Naive thymus-derived CD8-positive, alpha-beta T cell (primary cell): Measurements from ENCODE around the gene RANBP10. TPM values are rescaled to one million over a fixed set of nuclear protein-coding genes. Genes with fewer than 3 reads are reported as not detected.
"Not testable (repeated sequence)": the region's sequence is repeated elsewhere in the genome, so short reads cannot be mapped to it uniquely, and the experiment has no call there.

Experiments used
- ATAC-seq, 2 donors: fragments of 150-1000 bp; cut with Tn5 transposase in 1 of 2; sonication (Bioruptor Pico), chemical (Tn5 transposase) in 1 of 2; 1 replicate in 1 of 2; 2 replicates in 1 of 2; pipeline ENCODE4 v1.10.0; 2021; ENCODE audit warnings: mild to moderate bottlenecking in 2 of 2, moderate library complexity in 2 of 2
- POLR2A ChIA-PET: fragments of 350-600 bp; sonication (Branson Sonifier 250); formaldehyde crosslinking; loops from one replicate; lab custom pipeline; 2021; ENCODE audit warnings: antibody characterized with exemption; lab: Charles Lee
- DNase-seq, 10 donors: peaks; one replicate each; pipeline versions ENCODE4 v3.0.0 to v3.0.0-alpha.2; 2020 to 2022
- H3K27ac Mint-ChIP-seq, 10 donors: one replicate each; pipeline ENCODE4 v1.8.0; 2020 to 2022; ENCODE audit warnings: mild to moderate bottlenecking in 10 of 10, mixed read lengths in 10 of 10, moderate library complexity in 4 of 10, inconsistent platforms in 1 of 10
- H3K27me3 Mint-ChIP-seq, 5 donors: one replicate each; pipeline ENCODE4 v1.8.0; 2021 to 2022; ENCODE audit warnings: mixed read lengths in 5 of 5
- H3K36me3 Mint-ChIP-seq, 3 donors: one replicate each; pipeline ENCODE4 v1.8.0; 2020 to 2022; ENCODE audit warnings: mixed read lengths in 3 of 3, mild to moderate bottlenecking in 2 of 3, inconsistent platforms in 1 of 3
- H3K4me1 Mint-ChIP-seq, 4 donors: one replicate each; pipeline ENCODE4 v1.8.0; 2021 to 2022; ENCODE audit warnings: mixed read lengths in 4 of 4
- H3K4me3 Mint-ChIP-seq, 10 donors: one replicate each; pipeline ENCODE4 v1.8.0; 2020 to 2022; ENCODE audit warnings: mild to moderate bottlenecking in 10 of 10, mixed read lengths in 10 of 10, moderate library complexity in 6 of 10, inconsistent platforms in 1 of 10
- H3K9me3 Mint-ChIP-seq, 9 donors: one replicate each; pipeline ENCODE4 v1.8.0; 2020 to 2022; ENCODE audit warnings: mixed read lengths in 9 of 9, mild to moderate bottlenecking in 3 of 9, inconsistent platforms in 1 of 9, moderate library complexity in 1 of 9
- polyA plus RNA-seq, 3 donors: library from polyadenylated mRNA; unstranded; fragments of 300-500 nt; fragmentation: Illumina TruSeq; gene quantifications; one replicate each; pipeline ENCODE4 v1.2.3, GENCODE V29; 2021
- total RNA-seq, 8 experiments: library from RNA in 2 of 8; stranded (reverse) in 2 of 8; gene quantifications; one replicate each; pipeline ENCODE4 v1.2.3 and lab custom pipeline; 2021 to 2026

Gene RANBP10
- total and polyA plus RNA-seq, 5 experiments from 2014 or later: 5.8 to 23.6 (median 13.8) TPM

GRCh38 chr16:67758006-67758405 lies 48.4 kb downstream of the RANBP10 start:
- Mint-ChIP-seq H3K4me3 (no peak overlapping the region), H3K36me3 (peaks cover 2 to 34% (median 5%) of the 10 kb centered on the region in 3 donors), H3K27ac (no peak overlapping the region), H3K9me3 (no peaks in the 10 kb centered on the region), H3K27me3 (no peaks in the 10 kb centered on the region), H3K4me1 (peaks cover 18 to 24% (median 20%) of the 10 kb centered on the region in 4 donors)
- DNase-seq (no peak), ATAC-seq (no peak)
- POLR2A ChIA-PET: interaction anchor here (0.6 kb wide), 1 partner anchor 611 kb away, joined by 3 read pairs; no protein-coding TSS in a partner anchor

- peak overlapping the region in 1 of 10 donors; percentile 25 for H3K27ac Mint-ChIP-seq
- no peak for ATAC-seq
These were observed 53.7 kb downstream of the RANBP10 start for GRCh38 chr16:67752641-67753040.

GRCh38 chr16:67751331-67751730 lies 55.0 kb downstream of the RANBP10 start:
- POLR2A ChIA-PET: interaction anchor here (0.7 kb wide), 1 partner anchor 11 kb away, joined by 4 read pairs; no protein-coding TSS in a partner anchor
- H3K27ac Mint-ChIP-seq, H3K27me3 Mint-ChIP-seq, ATAC-seq, H3K4me3 Mint-ChIP-seq, H3K9me3 Mint-ChIP-seq, DNase-seq: not testable (repeated sequence)
- H3K4me1 Mint-ChIP-seq: peaks cover 2 to 12% (median 8%) of the 10 kb centered on the region in 4 donors
- peaks cover 0 to 23% (median 2%) of the 10 kb centered on the region in 3 donors for H3K36me3 Mint-ChIP-seq

More at GRCh38 chr16:67752641-67753040, 53.7 kb downstream of the RANBP10 start:
- no peak for DNase-seq
- H3K4me1 Mint-ChIP-seq: peaks cover 2 to 12% (median 8%) of the 10 kb centered on the region in 4 donors
- no peaks in the 10 kb centered on the region for H3K27me3 Mint-ChIP-seq
- H3K9me3 Mint-ChIP-seq: no peaks in the 10 kb centered on the region
- H3K4me3 Mint-ChIP-seq: no peak overlapping the region
- POLR2A ChIA-PET: no interaction called here
- H3K36me3 Mint-ChIP-seq: peaks cover 0 to 22% (median 2%) of the 10 kb centered on the region in 3 donors

DNA sequence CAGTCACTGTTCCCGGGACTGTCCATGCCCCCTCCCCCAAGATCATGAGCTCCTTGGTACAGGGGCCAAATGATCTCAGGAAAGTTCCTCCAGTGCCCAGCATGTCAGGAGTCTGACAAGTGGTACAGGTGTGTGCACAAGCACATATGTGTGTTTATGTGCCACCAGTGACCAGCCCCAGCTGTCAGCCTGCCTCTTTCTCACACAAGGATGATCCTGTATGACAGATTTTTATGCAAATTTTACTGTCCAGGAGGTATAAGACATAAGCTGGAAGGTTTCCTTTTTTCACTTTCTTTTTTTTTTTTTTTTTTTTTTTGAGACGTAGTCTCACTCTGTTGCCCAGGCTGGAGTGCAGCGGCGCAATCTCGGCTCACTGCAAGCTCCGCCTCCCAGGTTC lies 55.9 kb downstream of the RANBP10 start:
- POLR2A ChIA-PET: interaction anchor here (0.7 kb wide), 1 partner anchor 10 kb away, joined by 4 read pairs; no protein-coding TSS in a partner anchor
- peaks cover 0 to 26% (median 2%) of the 10 kb centered on the region in 3 donors for H3K36me3 Mint-ChIP-seq
- no peaks in the 10 kb centered on the region for H3K9me3 Mint-ChIP-seq
- ATAC-seq (no peak), DNase-seq (no peak)
- H3K4me1 Mint-ChIP-seq: peaks cover 2 to 12% (median 7%) of the 10 kb centered on the region in 4 donors
- no peak overlapping the region for H3K4me3 Mint-ChIP-seq
- H3K27me3 Mint-ChIP-seq: no peaks in the 10 kb centered on the region
- H3K27ac Mint-ChIP-seq: peak overlapping the region in 2 of 10 donors; percentile 32 to 40

GRCh38 chr16:67749436-67750078 lies 56.8 kb downstream of the RANBP10 start:
- DNase-seq: no peak
- peak overlapping the region in 1 of 10 donors; percentile 44 for H3K27ac Mint-ChIP-seq
- no peaks in the 10 kb centered on the region for H3K27me3 Mint-ChIP-seq
- H3K9me3 Mint-ChIP-seq: no peaks in the 10 kb centered on the region
- H3K36me3 Mint-ChIP-seq: peaks cover 0 to 24% (median 2%) of the 10 kb centered on the region in 3 donors
- POLR2A ChIA-PET: no interaction called here
- peaks cover 2 to 10% (median 7%) of the 10 kb centered on the region in 4 donors for H3K4me1 Mint-ChIP-seq
- no peak for ATAC-seq
- H3K4me3 Mint-ChIP-seq: no peak overlapping the region

GRCh38 chr16:67748834-67749233 lies 57.5 kb downstream of the RANBP10 start:
- ATAC-seq (no peak), DNase-seq (no peak)
- no peak overlapping the region for H3K4me3 Mint-ChIP-seq
- no peaks in the 10 kb centered on the region for H3K27me3 Mint-ChIP-seq
- H3K27ac Mint-ChIP-seq: peak overlapping the region in 6 of 10 donors; percentile 37 to 91 (median 56)
- POLR2A ChIA-PET: no interaction called here
- peaks cover 2 to 10% (median 7%) of the 10 kb centered on the region in 4 donors for H3K4me1 Mint-ChIP-seq
- no peaks in the 10 kb centered on the region for H3K9me3 Mint-ChIP-seq
- H3K36me3 Mint-ChIP-seq: peaks cover 0 to 28% (median 0%) of the 10 kb centered on the region in 3 donors

DNA sequence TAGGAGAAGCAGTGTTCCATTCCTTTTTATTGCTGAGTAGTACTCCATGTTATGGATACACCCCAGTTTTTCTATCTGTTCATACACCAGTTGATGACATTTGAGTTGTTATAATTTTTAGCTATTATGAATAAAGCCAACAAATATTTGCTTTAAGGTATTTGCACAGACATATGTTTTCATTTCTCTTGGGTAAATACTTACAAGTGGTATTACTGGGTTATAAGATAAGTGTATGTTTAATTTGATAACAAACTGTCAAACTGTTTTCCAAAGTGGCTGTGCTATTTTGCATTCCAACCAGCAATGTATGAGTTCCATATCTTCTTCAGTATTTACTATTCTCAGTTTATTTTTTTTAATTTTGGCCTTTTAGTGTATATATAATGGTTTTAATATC lies 59.5 kb downstream of the RANBP10 start:
- ATAC-seq (no peak), DNase-seq (no peak)
- Mint-ChIP-seq H3K4me3 (no peak overlapping the region), H3K36me3 (peaks cover 0 to 34% (median 6%) of the 10 kb centered on the region in 3 donors), H3K27ac (no peak overlapping the region), H3K4me1 (peaks cover 2 to 14% (median 7%) of the 10 kb centered on the region in 4 donors), H3K9me3 (no peaks in the 10 kb centered on the region), H3K27me3 (no peaks in the 10 kb centered on the region)
- POLR2A ChIA-PET: interaction anchor here (0.5 to 0.7 kb wide), 2 partner anchors 47 to 67 kb away, joined by 3 to 4 read pairs; no protein-coding TSS in a partner anchor

- DNase-seq (no peak), ATAC-seq (no peak)
- Mint-ChIP-seq H3K36me3 (peaks cover 0 to 53% (median 10%) of the 10 kb centered on the region in 3 donors), H3K4me1 (peaks cover 0 to 14% (median 0%) of the 10 kb centered on the region in 4 donors), H3K9me3 (no peaks in the 10 kb centered on the region), H3K27me3 (no peaks in the 10 kb centered on the region), H3K27ac (peak overlapping the region in 1 of 10 donors; percentile 28), H3K4me3 (no peak overlapping the region)
- POLR2A ChIA-PET: no interaction called here
These were observed 65.2 kb downstream of the RANBP10 start for GRCh38 chr16:67741118-67741517.

GRCh38 chr16:67740391-67740790 lies 66.0 kb downstream of the RANBP10 start:
- Mint-ChIP-seq H3K27me3 (no peaks in the 10 kb centered on the region), H3K36me3 (peaks cover 0 to 57% (median 10%) of the 10 kb centered on the region in 3 donors), H3K4me3 (no peak overlapping the region), H3K9me3 (no peaks in the 10 kb centered on the region), H3K27ac (peak overlapping the region in 1 of 10 donors; percentile 15), H3K4me1 (peaks cover 0 to 14% (median 0%) of the 10 kb centered on the region in 4 donors)
- DNase-seq: no peak
- POLR2A ChIA-PET: interaction anchor here (0.9 kb wide), 1 partner anchor 10 kb away, joined by 4 read pairs; no protein-coding TSS in a partner anchor
- no peak for ATAC-seq

GRCh38 chr16:67736858-67737257 lies 69.5 kb downstream of the RANBP10 start:
- no peak overlapping the region for H3K4me3 Mint-ChIP-seq
- ATAC-seq (no peak), DNase-seq (no peak)
- H3K4me1 Mint-ChIP-seq: peaks cover 0 to 6% (median 0%) of the 10 kb centered on the region in 4 donors
- H3K27ac Mint-ChIP-seq: peak overlapping the region in 1 of 10 donors; percentile 48
- peaks cover 0 to 46% (median 4%) of the 10 kb centered on the region in 3 donors for H3K36me3 Mint-ChIP-seq
- no peaks in the 10 kb centered on the region for H3K9me3 Mint-ChIP-seq
- H3K27me3 Mint-ChIP-seq: no peaks in the 10 kb centered on the region
- POLR2A ChIA-PET: no interaction called here

DNA sequence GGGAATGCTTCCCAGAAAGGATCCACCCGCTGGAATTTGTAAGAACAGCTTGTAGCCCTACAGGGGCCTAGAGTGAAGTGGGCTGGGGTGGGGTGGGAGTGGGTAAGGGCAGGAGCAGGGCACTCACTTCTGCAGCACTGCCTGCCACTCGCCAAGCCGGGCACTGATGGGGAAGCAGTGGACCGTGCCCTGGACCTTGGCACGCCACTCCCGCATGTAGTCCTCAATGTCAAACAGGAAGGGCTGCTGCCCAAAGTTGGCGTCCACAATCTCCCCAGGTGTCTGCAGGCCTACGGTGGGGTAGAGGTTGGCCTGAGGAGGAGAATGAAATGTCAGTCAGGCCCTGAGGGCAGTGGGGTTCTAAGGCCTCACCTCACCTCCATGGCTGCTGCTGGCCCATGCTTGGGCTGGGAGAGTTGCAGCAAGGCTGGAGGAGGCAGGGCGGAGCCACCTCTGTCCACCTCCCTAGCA lies 71.6 kb downstream of the RANBP10 start:
- POLR2A ChIA-PET: no interaction called here

GRCh38 chr16:67733734-67734470 lies 72.5 kb downstream of the RANBP10 start:
- peaks cover 0 to 48% (median 8%) of the 10 kb centered on the region in 3 donors for H3K36me3 Mint-ChIP-seq
- H3K9me3 Mint-ChIP-seq: no peaks in the 10 kb centered on the region
- H3K4me1 Mint-ChIP-seq: peaks cover 0 to 5% (median 0%) of the 10 kb centered on the region in 4 donors
- no peak overlapping the region for H3K4me3 Mint-ChIP-seq
- no peaks in the 10 kb centered on the region for H3K27me3 Mint-ChIP-seq
- ATAC-seq: no peak
- POLR2A ChIA-PET: no interaction called here
- peak overlapping the region in 1 of 10 donors; percentile 35 for H3K27ac Mint-ChIP-seq
- DNase-seq: no peak

More for the DNA sequence above, 71.6 kb downstream of the RANBP10 start:
- no peak overlapping the region for H3K27ac Mint-ChIP-seq
- H3K4me3 Mint-ChIP-seq: no peak overlapping the region
- H3K27me3 Mint-ChIP-seq: no peaks in the 10 kb centered on the region
- no peak for DNase-seq
- peaks cover 0 to 5% (median 0%) of the 10 kb centered on the region in 4 donors for H3K4me1 Mint-ChIP-seq
- no peak for ATAC-seq
- H3K9me3 Mint-ChIP-seq: no peaks in the 10 kb centered on the region
- H3K36me3 Mint-ChIP-seq: peaks cover 0 to 47% (median 8%) of the 10 kb centered on the region in 3 donors
